Stimulated activated CD8-positive, alpha-beta memory T cell treated with anti-CD3 and anti-CD28 coated beads, Interleukin-15, amount 100 ng/mL, for 4 hours (primary cell): ENCODE data around the gene MESD.

Source experiments
- DNase-seq, 2 donors: peaks; one replicate each; pipeline ENCODE4 v3.0.0-alpha.2; 2020; ENCODE audit warnings: low read depth in 2 of 2

The MESD gene

DNA sequence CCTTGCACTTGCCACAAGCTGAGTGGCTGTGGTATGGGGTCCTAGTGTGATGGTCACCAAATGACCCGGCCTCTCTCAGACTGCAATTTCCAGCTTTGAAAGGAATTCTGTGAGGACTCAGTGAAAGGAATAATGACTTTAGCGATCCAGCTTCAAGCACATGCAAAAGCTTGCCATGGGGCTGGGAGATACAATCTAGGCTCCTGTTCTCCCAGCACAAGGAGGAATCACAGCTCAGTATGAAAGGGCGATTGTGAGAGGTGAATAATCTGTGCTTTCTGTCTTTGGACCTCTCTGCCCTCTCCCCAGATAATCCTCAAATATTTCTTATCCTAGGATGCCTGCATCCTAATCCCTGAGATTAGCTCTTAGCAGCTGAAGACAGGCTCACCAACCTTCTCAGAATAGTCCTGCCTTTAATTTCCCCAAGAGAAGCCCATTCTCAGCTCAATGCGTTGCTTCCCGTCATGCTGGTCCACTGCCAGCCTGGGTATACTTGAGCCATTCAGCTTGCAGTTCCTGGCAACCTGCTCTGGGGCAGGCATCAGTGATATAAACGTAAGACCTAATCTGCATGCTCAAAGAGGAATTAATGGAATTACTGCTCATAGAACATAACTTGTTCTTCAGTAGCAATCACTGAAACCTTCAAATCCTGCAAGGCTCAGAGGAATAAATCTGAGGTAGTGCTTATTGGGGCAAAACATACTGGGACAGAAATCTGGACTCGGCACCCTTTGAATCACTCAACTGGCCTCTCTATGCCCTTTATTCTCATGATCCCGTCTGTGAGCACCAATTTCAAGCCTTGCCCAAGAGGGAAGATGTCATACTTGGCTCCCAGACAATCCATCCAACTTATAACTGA is 26.2 kb upstream of the MESD start:
- DNase-seq: no peak

DNA sequence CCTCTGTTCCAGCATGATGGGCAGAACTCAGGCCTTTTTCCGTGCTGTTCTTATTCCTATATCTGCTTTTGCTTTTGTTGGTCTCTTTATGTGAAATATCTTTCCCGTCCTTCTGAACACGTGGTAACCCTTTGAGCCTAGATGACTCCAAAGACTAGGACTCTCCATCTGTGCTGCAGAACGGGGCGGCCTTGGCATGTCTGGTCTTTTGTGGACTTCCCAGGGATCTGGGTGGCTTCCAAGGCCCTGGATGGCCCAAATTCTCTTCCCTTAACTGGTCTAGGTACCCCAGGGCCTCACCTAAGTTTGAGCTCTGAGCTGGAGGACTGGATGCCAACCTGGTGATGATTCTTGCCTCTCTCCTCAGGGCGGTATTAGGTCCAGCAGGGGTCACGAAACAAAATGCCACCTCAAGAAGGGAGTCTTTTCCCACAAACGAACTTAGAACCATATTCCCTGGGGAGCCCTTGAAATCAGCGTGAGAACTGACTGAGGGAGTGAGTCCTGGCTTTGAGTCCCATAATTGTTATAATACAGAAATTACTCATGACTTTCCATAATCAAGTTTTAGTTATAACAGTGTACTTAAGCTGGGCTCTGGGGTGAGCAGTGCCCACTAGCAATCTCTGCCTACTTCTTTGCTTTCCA is 25.0 kb upstream of the MESD start:
- no peak for DNase-seq

DNA sequence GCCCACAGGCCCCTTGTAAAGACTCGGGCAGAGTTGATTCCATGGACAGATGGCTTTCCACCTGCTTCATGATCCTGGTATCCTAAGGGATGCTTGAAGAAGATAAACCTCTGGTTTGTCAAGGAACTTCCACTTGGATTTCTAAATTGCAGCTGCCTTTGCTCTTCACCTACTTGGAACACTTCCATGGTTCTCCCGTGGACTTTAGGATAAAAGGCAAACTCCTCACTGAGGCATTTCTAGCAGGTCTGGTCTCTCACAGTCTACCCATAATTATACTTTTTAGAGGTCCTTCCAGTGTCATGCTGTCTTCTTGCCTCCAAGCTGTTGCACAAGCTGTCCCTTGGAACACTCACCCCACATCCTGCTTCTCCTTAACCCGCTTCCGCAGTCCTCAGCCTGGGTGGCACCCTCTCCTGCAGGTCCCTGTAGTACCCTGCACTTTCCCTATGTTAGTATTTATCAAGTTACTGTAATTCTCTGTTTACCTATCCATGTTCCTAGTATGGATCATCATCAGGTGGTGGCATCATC is 23.8 kb upstream of the MESD start:
- DNase-seq: no peak

DNA sequence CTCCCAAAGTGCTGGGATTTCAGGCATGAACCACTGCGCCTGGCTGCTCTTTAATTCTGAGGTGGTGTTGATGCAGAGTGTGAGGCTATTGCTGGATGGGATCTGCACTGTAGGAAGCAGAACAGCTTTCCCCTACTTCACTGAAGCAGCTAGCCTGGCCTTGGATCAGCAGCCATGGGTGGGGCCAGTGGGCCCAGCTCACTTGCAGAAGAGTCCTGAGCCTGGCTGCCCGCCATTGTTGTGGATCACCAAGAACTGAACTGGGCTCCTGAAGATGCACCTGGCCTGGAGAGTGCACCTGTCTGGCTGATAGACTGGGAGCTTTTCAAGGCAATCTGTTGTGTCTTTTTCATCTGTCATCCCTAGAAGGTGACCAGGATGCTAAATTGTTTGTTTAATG is 23.0 kb upstream of the MESD start:
- DNase-seq: no peak

DNA sequence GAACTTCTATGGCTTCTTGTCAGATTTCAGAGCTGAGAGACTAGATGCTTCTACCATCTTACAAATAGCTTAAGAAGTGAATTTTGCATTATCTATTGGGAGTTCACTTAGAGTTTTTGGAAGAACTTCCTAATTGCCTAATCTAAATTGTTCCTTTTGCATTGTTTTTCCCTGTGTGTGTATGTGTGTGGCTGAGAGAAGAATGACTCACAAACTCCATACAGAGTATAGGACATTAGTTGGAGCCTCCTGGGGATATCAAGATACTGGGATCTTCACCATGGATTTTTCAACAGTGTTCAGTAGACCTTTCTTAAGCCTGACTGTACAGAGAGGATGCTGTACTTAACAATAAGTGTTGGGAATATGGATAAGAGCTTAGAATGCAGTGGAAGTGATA is 22.0 kb upstream of the MESD start:
- DNase-seq: no peak

GRCh38 chr15:81010086-81010485 is 20.5 kb upstream of the MESD start:
- no peak for DNase-seq

GRCh38 chr15:81008312-81008711 is 18.7 kb upstream of the MESD start:
- DNase-seq: no peak

- no peak for DNase-seq
These were observed 17.9 kb upstream of the MESD start for GRCh38 chr15:81007428-81008064.

DNA sequence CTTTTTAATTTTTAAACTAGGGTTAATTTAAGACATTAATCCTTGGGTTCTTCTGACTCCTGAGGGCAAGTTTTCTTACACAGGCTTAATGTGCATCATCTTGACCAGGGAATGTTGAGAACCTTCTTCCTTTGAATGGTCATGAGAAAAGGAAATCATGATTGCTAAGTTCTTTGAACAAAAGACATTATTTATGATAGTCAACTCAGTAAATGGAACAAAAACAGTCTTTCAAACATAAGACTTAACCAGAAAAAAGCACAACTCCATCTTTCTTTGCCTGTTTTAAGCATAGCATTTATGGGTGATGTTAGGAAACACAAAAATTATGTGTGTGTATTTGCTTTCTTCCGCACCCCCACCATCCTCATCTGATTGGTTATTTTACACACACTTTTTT is 16.5 kb upstream of the MESD start:
- DNase-seq: no peak

GRCh38 chr15:81003097-81003350 is 13.4 kb upstream of the MESD start:
- DNase-seq: no peak

DNA sequence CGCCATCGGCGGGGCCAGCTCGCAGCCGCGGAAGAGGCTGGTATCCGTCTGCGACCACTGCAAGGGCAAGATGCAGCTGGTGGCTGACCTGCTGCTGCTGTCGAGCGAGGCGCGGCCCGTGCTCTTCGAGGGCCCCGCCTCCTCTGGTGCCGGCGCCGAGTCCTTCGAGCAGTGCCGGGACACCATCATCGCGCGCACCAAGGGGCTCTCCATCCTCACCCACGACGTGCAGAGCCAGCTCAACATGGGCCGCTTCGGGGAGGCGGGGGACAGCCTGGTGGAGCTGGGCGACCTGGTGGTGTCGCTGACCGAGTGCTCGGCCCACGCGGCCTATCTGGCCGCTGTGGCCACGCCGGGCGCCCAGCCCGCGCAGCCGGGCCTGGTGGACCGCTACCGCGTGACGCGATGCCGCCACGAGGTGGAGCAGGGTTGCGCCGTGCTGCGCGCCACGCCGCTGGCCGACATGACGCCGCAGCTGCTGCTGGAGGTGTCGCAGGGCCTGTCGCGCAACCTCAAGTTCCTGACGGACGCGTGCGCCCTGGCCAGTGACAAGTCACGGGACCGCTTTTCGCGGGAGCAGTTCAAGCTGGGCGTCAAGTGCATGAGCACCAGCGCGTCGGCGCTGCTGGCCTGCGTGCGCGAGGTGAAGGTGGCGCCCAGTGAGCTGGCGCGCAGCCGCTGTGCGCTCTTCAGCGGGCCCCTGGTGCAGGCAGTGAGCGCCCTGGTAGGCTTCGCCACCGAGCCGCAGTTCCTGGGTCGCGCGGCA is 12.9 kb upstream of the MESD start:
- DNase-seq: no peak

DNA sequence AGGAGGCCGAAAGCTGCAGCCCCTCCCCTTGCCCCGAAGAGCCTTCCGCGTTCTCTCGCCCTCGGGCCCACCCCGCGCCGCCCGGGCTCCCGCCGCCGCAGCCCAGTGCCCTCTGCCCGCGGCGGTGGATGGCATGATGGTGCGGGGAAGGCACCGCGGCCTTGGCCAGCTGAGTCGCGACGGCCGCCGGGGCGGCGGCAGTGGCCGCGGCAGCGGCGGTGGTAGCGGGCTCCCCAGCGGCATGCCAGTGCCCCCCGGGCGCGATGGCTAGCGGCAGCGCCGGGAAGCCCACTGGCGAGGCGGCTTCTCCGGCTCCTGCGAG is 12.4 kb upstream of the MESD start:
- DNase-seq: no peak

DNA sequence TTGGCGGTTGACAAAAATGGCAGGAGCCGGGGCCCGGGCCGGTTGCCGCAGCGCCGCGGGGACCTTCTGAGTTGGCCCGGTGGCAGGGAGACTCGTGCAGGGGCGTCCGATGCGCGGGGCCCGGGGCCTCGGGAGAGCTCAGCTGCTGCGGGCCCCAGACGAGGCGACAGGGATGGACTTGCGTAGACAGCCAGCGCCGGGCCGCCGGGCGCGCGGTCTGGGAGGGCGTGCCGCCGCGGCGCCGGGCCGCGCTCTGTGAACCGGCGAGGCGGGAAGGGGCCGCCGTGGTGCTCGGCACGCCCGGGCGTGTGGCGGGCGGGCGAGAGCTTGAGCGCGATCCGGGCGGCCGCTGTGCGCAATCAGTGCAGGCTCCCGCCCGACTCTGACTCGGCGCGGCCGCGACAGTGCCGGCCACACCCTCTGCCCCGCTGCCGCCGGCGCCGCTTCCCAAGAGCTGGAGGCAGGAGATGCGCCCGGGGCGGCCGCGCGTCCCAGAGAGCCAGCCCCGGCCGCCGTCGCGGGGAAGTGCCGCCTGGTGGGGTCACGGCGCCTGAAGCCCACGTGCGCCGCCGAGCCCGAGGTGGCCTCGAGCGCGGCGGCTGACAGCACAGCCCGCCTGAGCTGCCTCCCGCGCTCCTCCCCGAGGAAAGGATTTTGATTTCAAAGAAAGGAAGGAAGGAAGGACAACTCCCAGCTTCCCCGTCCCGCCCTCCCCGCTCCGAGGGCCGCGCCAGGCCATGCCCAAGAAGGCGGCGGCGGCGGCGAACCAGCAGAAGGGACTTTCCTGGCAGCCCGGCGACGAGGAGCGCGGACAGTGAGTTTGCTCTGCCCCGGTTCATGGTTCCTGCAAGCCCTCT is 11.8 kb upstream of the MESD start:
- peak in 1 of 2 donors; percentile 26 for DNase-seq

DNA sequence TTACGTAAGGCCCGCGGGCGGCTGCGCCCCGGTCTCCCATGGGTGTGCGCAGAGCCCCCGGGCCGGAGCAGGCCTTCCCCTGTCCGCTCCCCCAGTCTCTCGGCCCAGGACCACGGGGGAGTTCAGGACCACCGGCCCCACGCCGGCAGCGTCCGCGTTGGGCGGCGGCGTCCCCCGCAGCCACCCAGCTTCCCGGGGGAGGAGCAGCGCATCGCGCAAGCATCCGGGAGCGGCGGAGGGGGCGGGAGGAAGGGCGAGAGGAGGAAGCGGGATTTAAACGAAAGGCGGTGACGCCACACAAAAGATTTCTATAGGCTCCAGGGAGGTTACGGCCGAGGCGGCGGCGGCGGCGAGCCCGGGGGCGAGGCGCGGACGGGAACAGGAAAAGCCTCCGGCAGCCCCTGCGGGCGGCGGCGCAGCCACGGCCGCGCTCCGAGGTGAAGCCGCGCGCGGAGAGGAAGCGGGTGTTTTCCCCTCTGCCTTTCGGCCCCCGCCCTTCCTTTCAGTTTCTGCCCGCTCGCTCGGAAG is 11.1 kb upstream of the MESD start, which contains the start of gene TLNRD1:
TLNRD1 (plus strand) TSS at position 300 of the 528 bp plus-strand sequence. CDS start 1,349 bp downstream, outside the sequence.
- DNase-seq: peak; percentile 69 to 70

DNA sequence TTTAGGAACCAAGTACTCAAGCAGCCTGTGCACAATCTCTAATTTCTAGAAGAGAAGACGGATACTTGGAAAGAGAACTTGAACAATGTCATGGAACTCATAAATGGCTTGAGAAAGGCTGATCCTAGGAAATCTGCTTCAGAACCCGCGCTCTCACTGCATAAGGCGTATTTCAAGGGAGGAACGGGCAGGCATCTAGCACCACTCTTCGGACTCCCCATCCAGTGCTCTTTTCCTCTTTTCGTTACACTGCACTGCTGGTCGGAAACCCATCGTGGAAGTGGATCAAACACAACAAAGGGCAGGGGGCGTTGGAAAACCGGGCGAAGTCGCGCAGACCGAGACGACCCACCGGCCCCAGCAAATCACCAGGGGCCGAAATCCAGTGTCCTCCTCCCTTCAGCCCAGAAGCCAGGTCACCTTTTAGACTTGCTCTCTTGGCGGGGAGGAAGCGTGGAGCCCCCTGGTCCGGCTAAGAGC is 10.6 kb upstream of the MESD start:
- no peak for DNase-seq

- peak in 1 of 2 donors; percentile 40 for DNase-seq
These were observed 10.0 kb upstream of the MESD start for GRCh38 chr15:80999623-81000036.

- DNase-seq: no peak
These were observed 8.6 kb upstream of the MESD start for GRCh38 chr15:80998251-80998650.

DNA sequence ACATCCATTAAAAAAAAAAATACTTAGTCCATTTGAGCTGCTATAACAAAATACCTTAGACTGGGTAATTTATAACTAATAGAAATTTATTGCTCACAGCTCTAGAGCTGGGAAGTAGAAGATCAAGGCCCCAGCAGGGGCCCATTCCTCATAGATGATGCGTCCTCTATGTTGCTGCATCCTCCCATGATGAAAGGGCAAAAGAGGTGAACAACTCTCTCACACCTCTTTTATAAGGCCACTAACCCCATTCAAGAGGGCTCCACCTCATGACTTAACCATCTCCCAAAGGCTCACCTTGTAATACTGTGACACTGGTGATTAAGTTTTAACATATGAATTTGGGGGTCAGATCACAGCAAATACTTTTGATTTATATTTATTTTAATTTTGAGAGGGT is 8.1 kb upstream of the MESD start:
- no peak for DNase-seq

DNA sequence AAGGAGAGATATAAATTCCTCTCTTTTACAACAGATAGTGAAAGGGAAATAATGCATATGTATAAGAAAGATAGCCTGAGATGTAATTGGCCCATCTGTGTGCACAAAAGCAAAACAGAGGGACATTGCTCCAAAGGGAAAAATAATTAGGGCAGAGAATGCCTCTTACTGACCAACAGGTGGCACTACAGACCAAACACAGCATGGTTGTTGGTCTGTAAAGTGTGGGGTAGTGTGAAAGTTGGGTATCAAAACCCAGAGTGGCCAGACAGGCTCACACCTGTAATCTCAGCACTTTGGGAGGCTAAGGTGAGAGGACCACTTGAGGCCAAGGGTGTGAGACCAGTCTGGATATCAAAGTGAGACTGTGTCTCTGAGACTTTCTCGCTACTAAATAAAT is 6.6 kb upstream of the MESD start:
- DNase-seq: no peak

GRCh38 chr15:80992441-80992840 is 2.8 kb upstream of the MESD start:
- DNase-seq: no peak

- DNase-seq: no peak
These were observed 2.4 kb upstream of the MESD start for GRCh38 chr15:80992006-80992405.
